ENCODE measurements around the gene NEO1.

The NEO1 gene

DNA sequence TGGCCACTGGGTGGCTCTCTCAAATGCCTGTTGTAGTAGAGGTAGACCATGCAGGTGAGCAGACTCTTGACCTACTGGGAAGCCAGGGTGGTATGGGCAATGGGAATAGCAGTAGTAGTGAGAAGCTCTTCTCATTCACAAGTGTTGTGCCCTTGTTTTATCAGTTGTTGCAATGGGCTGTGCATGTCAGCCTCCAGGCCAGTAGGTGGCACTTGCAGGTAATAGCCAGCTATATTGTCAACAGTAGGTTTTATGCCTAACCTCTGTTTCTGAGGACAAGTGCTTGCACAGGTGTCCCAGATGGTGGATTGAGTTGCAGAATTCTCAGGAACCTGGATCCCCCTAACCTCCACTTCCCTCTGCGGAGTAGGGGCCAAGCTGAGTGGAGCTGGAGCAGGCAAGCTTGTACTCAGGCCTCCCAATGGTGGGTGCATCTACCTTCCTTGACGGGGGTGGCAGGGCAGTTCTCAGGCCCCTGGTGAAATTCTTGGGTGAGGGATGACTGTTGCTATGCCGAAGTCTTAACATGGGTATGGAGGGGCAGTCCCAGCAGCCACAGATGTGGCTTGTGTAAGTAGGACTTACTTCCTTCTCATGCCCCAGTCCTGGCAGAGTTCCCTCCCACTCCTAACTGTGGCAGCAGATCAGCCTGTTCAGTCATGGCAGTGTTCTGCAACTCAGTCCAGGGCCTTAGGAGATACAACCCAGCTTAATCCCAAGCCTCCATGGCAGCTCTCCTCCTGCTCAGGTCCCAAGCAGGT, 104.3 kb downstream of the NEO1 start:
- H3K36me3 ChIP-seq (ENCODE audit: control insufficient read depth in 1 of 2, insufficient read depth in 2 of 2, low read length in 2 of 2): no peaks in the 10 kb centered on the region
- no CpG with 5 or more reads among the region's 3 CpGs for WGBS (ENCODE audit: extremely low coverage, insufficient coverage, insufficient read length)

DNA sequence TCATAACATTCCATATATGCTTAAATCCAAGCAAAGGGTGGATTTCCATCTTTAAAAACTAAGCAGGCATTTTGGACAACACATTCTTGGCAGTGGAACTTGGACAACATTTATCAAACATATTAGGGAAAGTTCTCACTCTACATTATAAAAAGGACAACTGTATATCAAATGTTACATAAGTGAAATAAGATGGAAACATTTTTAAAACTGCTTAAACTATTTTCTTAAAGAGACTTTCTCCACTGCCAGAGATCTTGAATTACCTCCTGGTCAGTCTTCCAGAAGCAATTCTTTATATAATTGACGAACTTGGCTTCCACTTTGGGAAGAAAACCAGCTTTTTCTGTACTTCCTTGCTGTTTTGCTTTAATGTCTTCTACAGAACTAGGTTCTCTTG, 109.3 kb downstream of the NEO1 start:
- no peaks in the 10 kb centered on the region for H3K27me3 ChIP-seq (ENCODE audit: insufficient read depth, low read length)
- no peaks in the 10 kb centered on the region for H3K79me2 ChIP-seq (ENCODE audit: control insufficient read depth, insufficient read depth, low read length, poor library complexity)
- no CpG with 5 or more reads among the region's 1 CpG for WGBS (ENCODE audit: extremely low coverage, insufficient coverage, insufficient read length)
- H4K91ac ChIP-seq (ENCODE audit: low read depth, low read length): no peak overlapping the region
- no peak overlapping the region for H2BK12ac ChIP-seq (ENCODE audit: low read length)
- H3K9me3 ChIP-seq (ENCODE audit: insufficient read depth, low read depth, low read length): peaks cover 3% of the 10 kb centered on the region
- no peak overlapping the region for H2AK5ac ChIP-seq (ENCODE audit: low read length)
- no peak overlapping the region for H3K23ac ChIP-seq (ENCODE audit: low read length)
- H3K9ac ChIP-seq (ENCODE audit: low read length): no peak overlapping the region
- H3K79me1 ChIP-seq (ENCODE audit: low read length): no peaks in the 10 kb centered on the region
- H3K4me1 ChIP-seq (ENCODE audit: control insufficient read depth in 1 of 2, insufficient read depth in 2 of 2, low read length in 2 of 2): no peaks in the 10 kb centered on the region
- H4K8ac ChIP-seq (ENCODE audit: low read depth, low read length): no peak overlapping the region
- no peak overlapping the region for H3K18ac ChIP-seq (ENCODE audit: low read length)
- no peak overlapping the region for H3K4me3 ChIP-seq (ENCODE audit: low read depth, low read length)
- no peak overlapping the region for H3K14ac ChIP-seq (ENCODE audit: low read length)
- DNase-seq: no peak
- H3K27ac ChIP-seq (ENCODE audit: low read depth, low read length): no peak overlapping the region
- no peak overlapping the region for H3K4ac ChIP-seq (ENCODE audit: low read depth, low read length)
- H3K36me3 ChIP-seq (ENCODE audit: control insufficient read depth in 1 of 2, insufficient read depth in 2 of 2, low read length in 2 of 2): peaks cover 2% of the 10 kb centered on the region in 2 experiments
- H2BK120ac ChIP-seq (ENCODE audit: insufficient read depth, low read length, poor library complexity): no peak overlapping the region
- H2BK5ac ChIP-seq (ENCODE audit: low read depth, low read length, poor library complexity): no peak overlapping the region
- H3K4me2 ChIP-seq (ENCODE audit: low read length): no peak overlapping the region
- H4K12ac ChIP-seq (ENCODE audit: low read depth, low read length): no peak overlapping the region
- H2AFZ ChIP-seq (ENCODE audit: insufficient read depth, low read length, poor library complexity): no peak overlapping the region

More for the DNA sequence above, 104.3 kb downstream of the NEO1 start:
- Histone ChIP-seq H3K4me2 (ENCODE audit: low read length) (no peak overlapping the region), H3K4me3 (ENCODE audit: low read depth, low read length) (no peak overlapping the region), H2AFZ (ENCODE audit: insufficient read depth, low read length, poor library complexity) (no peak overlapping the region), H3K79me1 (ENCODE audit: low read length) (no peaks in the 10 kb centered on the region), H3K9ac (ENCODE audit: low read length) (no peak overlapping the region), H3K27ac (ENCODE audit: low read depth, low read length) (no peak overlapping the region), H3K4me1 (ENCODE audit: control insufficient read depth in 1 of 2, insufficient read depth in 2 of 2, low read length in 2 of 2) (no peaks in the 10 kb centered on the region), H3K23ac (ENCODE audit: low read length) (no peak overlapping the region), H2BK12ac (ENCODE audit: low read length) (no peak overlapping the region), H3K18ac (ENCODE audit: low read length) (no peak overlapping the region), H2BK5ac (ENCODE audit: low read depth, low read length, poor library complexity) (no peak overlapping the region), H2BK120ac (ENCODE audit: insufficient read depth, low read length, poor library complexity) (no peak overlapping the region), H2AK5ac (ENCODE audit: low read length) (no peak overlapping the region), H4K12ac (ENCODE audit: low read depth, low read length) (no peak overlapping the region), H4K8ac (ENCODE audit: low read depth, low read length) (no peak overlapping the region), H3K9me3 (ENCODE audit: insufficient read depth, low read depth, low read length) (no peaks in the 10 kb centered on the region), H3K27me3 (ENCODE audit: insufficient read depth, low read length) (no peaks in the 10 kb centered on the region), H3K79me2 (ENCODE audit: control insufficient read depth, insufficient read depth, low read length, poor library complexity) (no peaks in the 10 kb centered on the region), H3K14ac (ENCODE audit: low read length) (no peak overlapping the region), H3K4ac (ENCODE audit: low read depth, low read length) (no peak overlapping the region), H4K91ac (ENCODE audit: low read depth, low read length) (no peak overlapping the region)
- no peak for DNase-seq

GRCh38 chr15:73165435-73165834, 113.2 kb downstream of the NEO1 start:
- Histone ChIP-seq H3K4ac (ENCODE audit: low read depth, low read length) (no peak overlapping the region), H3K4me1 (ENCODE audit: control insufficient read depth in 1 of 2, insufficient read depth in 2 of 2, low read length in 2 of 2) (no peaks in the 10 kb centered on the region), H2BK5ac (ENCODE audit: low read depth, low read length, poor library complexity) (peak overlapping the region; percentile 31), H4K8ac (ENCODE audit: low read depth, low read length) (no peak overlapping the region), H3K9ac (ENCODE audit: low read length) (no peak overlapping the region), H2AFZ (ENCODE audit: insufficient read depth, low read length, poor library complexity) (no peak overlapping the region), H3K79me2 (ENCODE audit: control insufficient read depth, insufficient read depth, low read length, poor library complexity) (no peaks in the 10 kb centered on the region), H3K79me1 (ENCODE audit: low read length) (no peaks in the 10 kb centered on the region), H3K9me3 (ENCODE audit: insufficient read depth, low read depth, low read length) (peaks cover 3% of the 10 kb centered on the region), H3K4me3 (ENCODE audit: low read depth, low read length) (no peak overlapping the region), H3K36me3 (ENCODE audit: control insufficient read depth in 1 of 2, insufficient read depth in 2 of 2, low read length in 2 of 2) (peaks cover 2% of the 10 kb centered on the region in 2 experiments), H2AK5ac (ENCODE audit: low read length) (no peak overlapping the region), H3K4me2 (ENCODE audit: low read length) (no peak overlapping the region), H3K27ac (ENCODE audit: low read depth, low read length) (no peak overlapping the region), H2BK120ac (ENCODE audit: insufficient read depth, low read length, poor library complexity) (no peak overlapping the region), H3K23ac (ENCODE audit: low read length) (no peak overlapping the region), H2BK12ac (ENCODE audit: low read length) (no peak overlapping the region), H3K14ac (ENCODE audit: low read length) (no peak overlapping the region), H3K27me3 (ENCODE audit: insufficient read depth, low read length) (no peaks in the 10 kb centered on the region), H3K18ac (ENCODE audit: low read length) (no peak overlapping the region), H4K12ac (ENCODE audit: low read depth, low read length) (no peak overlapping the region), H4K91ac (ENCODE audit: low read depth, low read length) (peak overlapping the region; percentile 37)
- no peak for DNase-seq
- WGBS (ENCODE audit: extremely low coverage, insufficient coverage, insufficient read length): no CpG with 5 or more reads among the region's 3 CpGs

- no peak overlapping the region for H3K4me3 ChIP-seq (ENCODE audit: low read depth, low read length)
- no peaks in the 10 kb centered on the region for H3K27me3 ChIP-seq (ENCODE audit: insufficient read depth, low read length)
- no peak overlapping the region for H4K12ac ChIP-seq (ENCODE audit: low read depth, low read length)
- H4K91ac ChIP-seq (ENCODE audit: low read depth, low read length): no peak overlapping the region
- no peak overlapping the region for H3K4me2 ChIP-seq (ENCODE audit: low read length)
- H3K14ac ChIP-seq (ENCODE audit: low read length): no peak overlapping the region
- no peaks in the 10 kb centered on the region for H3K79me1 ChIP-seq (ENCODE audit: low read length)
- no peak overlapping the region for H3K18ac ChIP-seq (ENCODE audit: low read length)
- H3K4ac ChIP-seq (ENCODE audit: low read depth, low read length): no peak overlapping the region
- H3K9me3 ChIP-seq (ENCODE audit: insufficient read depth, low read depth, low read length): peaks cover 3% of the 10 kb centered on the region
- no peak overlapping the region for H2AK5ac ChIP-seq (ENCODE audit: low read length)
- WGBS (ENCODE audit: extremely low coverage, insufficient coverage, insufficient read length): no CpG with 5 or more reads among the region's 4 CpGs
- H3K36me3 ChIP-seq (ENCODE audit: control insufficient read depth in 1 of 2, insufficient read depth in 2 of 2, low read length in 2 of 2): peaks cover 2% of the 10 kb centered on the region in 2 experiments
- no peak overlapping the region for H2BK120ac ChIP-seq (ENCODE audit: insufficient read depth, low read length, poor library complexity)
- DNase-seq: peak in 1 of 2 donors; percentile 13
- no peak overlapping the region for H2AFZ ChIP-seq (ENCODE audit: insufficient read depth, low read length, poor library complexity)
- no peak overlapping the region for H3K23ac ChIP-seq (ENCODE audit: low read length)
- H3K9ac ChIP-seq (ENCODE audit: low read length): no peak overlapping the region
- H2BK12ac ChIP-seq (ENCODE audit: low read length): no peak overlapping the region
- H4K8ac ChIP-seq (ENCODE audit: low read depth, low read length): no peak overlapping the region
- H3K27ac ChIP-seq (ENCODE audit: low read depth, low read length): no peak overlapping the region
- no peaks in the 10 kb centered on the region for H3K4me1 ChIP-seq (ENCODE audit: control insufficient read depth in 1 of 2, insufficient read depth in 2 of 2, low read length in 2 of 2)
- H2BK5ac ChIP-seq (ENCODE audit: low read depth, low read length, poor library complexity): no peak overlapping the region
- no peaks in the 10 kb centered on the region for H3K79me2 ChIP-seq (ENCODE audit: control insufficient read depth, insufficient read depth, low read length, poor library complexity)
Measured at GRCh38 chr15:73165844-73166243, 113.6 kb downstream of the NEO1 start.
